Neural progenitor cell (in vitro differentiated cells): ENCODE measurements around the gene SMIM1. TPM values are rescaled to one million over a fixed set of nuclear protein-coding genes. Genes with fewer than 3 reads are reported as not detected.

Experiments
- DNase-seq: peaks from one replicate; pipeline ENCODE4 v3.0.0-alpha.2; 2016; ENCODE audit warnings: low spot score
- H2AFZ ChIP-seq: fragments of 200-600 bp; sonication (generic); replicated peaks from 2 replicates; pipeline ENCODE4 v1.6.1; 2016; ENCODE audit warnings: antibody characterized with exemption
- H3F3A ChIP-seq: fragments of 200-600 bp; sonication (generic); 2 replicates; pipeline ENCODE4 v1.6.1; 2016; ENCODE audit warnings: antibody characterized with exemption, low read depth
- H3K27ac ChIP-seq: fragments of 200-600 bp; sonication (generic); 2 replicates; pipeline ENCODE4 v1.5.1; 2016; ENCODE audit warnings: mild to moderate bottlenecking
- H3K27me3 ChIP-seq: fragments of 200-600 bp; sonication (generic); 2 replicates; pipeline ENCODE4 v1.6.1; 2016; ENCODE audit warnings: mild to moderate bottlenecking, moderate library complexity
- H3K36me3 ChIP-seq: fragments of 200-600 bp; sonication (generic); 2 replicates; pipeline ENCODE4 v1.5.1; 2016
- H3K4me1 ChIP-seq: fragments of 200-600 bp; sonication (generic); 2 replicates; pipeline ENCODE4 v1.6.1; 2016; ENCODE audit warnings: mixed run types
- H3K4me2 ChIP-seq: fragments of 200-600 bp; sonication (generic); 2 replicates; pipeline ENCODE4 v1.6.1; 2016
- H3K4me3 ChIP-seq: fragments of 200-600 bp; sonication (generic); 2 replicates; pipeline ENCODE4 v1.5.1; 2016
- H3K79me2 ChIP-seq: fragments of 200-600 bp; sonication (generic); 2 replicates; pipeline ENCODE4 v1.6.1; 2016; ENCODE audit warnings: low read depth
- H3K9ac ChIP-seq: fragments of 200-600 bp; sonication (generic); 2 replicates; pipeline ENCODE4 v1.6.1; 2016
- H3K9me3 ChIP-seq: fragments of 200-600 bp; sonication (generic); 2 replicates; pipeline ENCODE4 v1.5.1; 2016; ENCODE audit warnings: low read depth
- H4K20me1 ChIP-seq: fragments of 200-600 bp; sonication (generic); 2 replicates; pipeline ENCODE4 v1.6.1; 2016; ENCODE audit warnings: low read depth
- H3K27ac Mint-ChIP-seq: 3 replicates; pipeline ENCODE4 v1.8.0; 2021; ENCODE audit warnings: mixed read lengths
- H3K27me3 Mint-ChIP-seq: 2 replicates; pipeline ENCODE4 v1.8.0; 2022; ENCODE audit warnings: low read depth, mild to moderate bottlenecking, inconsistent platforms, moderate library complexity, mixed read lengths; ENCODE audit not compliant: insufficient read depth
- H3K36me3 Mint-ChIP-seq: 3 replicates; pipeline ENCODE4 v1.8.0; 2021; ENCODE audit warnings: mixed read lengths
- H3K4me1 Mint-ChIP-seq: 3 replicates; pipeline ENCODE4 v1.8.0; 2021; ENCODE audit warnings: mixed read lengths
- H3K4me3 Mint-ChIP-seq: 3 replicates; pipeline ENCODE4 v1.8.0; 2021; ENCODE audit warnings: mild to moderate bottlenecking, moderate library complexity, mixed read lengths
- H3K9me3 Mint-ChIP-seq: 3 replicates; pipeline ENCODE4 v1.8.0; 2020; ENCODE audit warnings: mixed read lengths
- EZH2 ChIP-seq: fragments of 200-600 bp; sonication (generic); IDR thresholded peaks from 2 replicates; pipeline ENCODE4 v1.6.1; 2017; ENCODE audit warnings: antibody characterized with exemption, mild to moderate bottlenecking, moderate library complexity
- EZH2phosphoT487 ChIP-seq: fragments of 200-600 bp; sonication (generic); IDR thresholded peaks from 2 replicates; pipeline ENCODE4 v1.6.1; 2017; ENCODE audit warnings: antibody characterized with exemption
- total RNA-seq: library from RNA; depleted of rRNA; stranded (reverse); fragments of >200 nt; gene quantifications from 2 replicates; pipeline ENCODE4 v1.2.3, GENCODE V29; 2015; ENCODE audit warnings: low replicate concordance
- TF ChIP-seq, protein P1 (sequence below): fragments of 200-600 bp; sonication (generic); IDR thresholded peaks from 2 replicates; pipeline ENCODE4 v1.5.1; 2017; ENCODE audit warnings: antibody characterized with exemption, mild to moderate bottlenecking

Gene SMIM1
- total RNA-seq, 1 donor from 2014 or later: not detected

GRCh38 chr1:3736131-3736561, 36.4 kb upstream of the SMIM1 start:
- DNase-seq: no peak
- Mint-ChIP-seq H3K4me1 (peaks cover 9% of the 10 kb centered on the region), H3K27me3 (peaks cover 2% of the 10 kb centered on the region), H3K9me3 (no peaks in the 10 kb centered on the region), H3K36me3 (peaks cover 8% of the 10 kb centered on the region), H3K4me3 (no peak overlapping the region), H3K27ac (no peak overlapping the region)
- no peak overlapping the region for H2AFZ ChIP-seq
- no peak overlapping the region for H3K27ac ChIP-seq
- H3K27me3 ChIP-seq: no peaks in the 10 kb centered on the region
- H3K9ac ChIP-seq: no peak overlapping the region
- H3K79me2 ChIP-seq: no peaks in the 10 kb centered on the region
- H3K4me1 ChIP-seq: peaks cover 10% of the 10 kb centered on the region
- H3K9me3 ChIP-seq: no peaks in the 10 kb centered on the region
- no peaks in the 10 kb centered on the region for H3F3A ChIP-seq
- no peak overlapping the region for H3K4me3 ChIP-seq
- TF ChIP-seq EZH2phosphoT487: no peak
- TF ChIP-seq EZH2: no peak
- TF ChIP-seq, protein P1, sequence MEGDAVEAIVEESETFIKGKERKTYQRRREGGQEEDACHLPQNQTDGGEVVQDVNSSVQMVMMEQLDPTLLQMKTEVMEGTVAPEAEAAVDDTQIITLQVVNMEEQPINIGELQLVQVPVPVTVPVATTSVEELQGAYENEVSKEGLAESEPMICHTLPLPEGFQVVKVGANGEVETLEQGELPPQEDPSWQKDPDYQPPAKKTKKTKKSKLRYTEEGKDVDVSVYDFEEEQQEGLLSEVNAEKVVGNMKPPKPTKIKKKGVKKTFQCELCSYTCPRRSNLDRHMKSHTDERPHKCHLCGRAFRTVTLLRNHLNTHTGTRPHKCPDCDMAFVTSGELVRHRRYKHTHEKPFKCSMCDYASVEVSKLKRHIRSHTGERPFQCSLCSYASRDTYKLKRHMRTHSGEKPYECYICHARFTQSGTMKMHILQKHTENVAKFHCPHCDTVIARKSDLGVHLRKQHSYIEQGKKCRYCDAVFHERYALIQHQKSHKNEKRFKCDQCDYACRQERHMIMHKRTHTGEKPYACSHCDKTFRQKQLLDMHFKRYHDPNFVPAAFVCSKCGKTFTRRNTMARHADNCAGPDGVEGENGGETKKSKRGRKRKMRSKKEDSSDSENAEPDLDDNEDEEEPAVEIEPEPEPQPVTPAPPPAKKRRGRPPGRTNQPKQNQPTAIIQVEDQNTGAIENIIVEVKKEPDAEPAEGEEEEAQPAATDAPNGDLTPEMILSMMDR: no peak
- H3K4me2 ChIP-seq: no peak overlapping the region
- H3K36me3 ChIP-seq: no peaks in the 10 kb centered on the region
- peaks cover 6% of the 10 kb centered on the region for H4K20me1 ChIP-seq

DNA sequence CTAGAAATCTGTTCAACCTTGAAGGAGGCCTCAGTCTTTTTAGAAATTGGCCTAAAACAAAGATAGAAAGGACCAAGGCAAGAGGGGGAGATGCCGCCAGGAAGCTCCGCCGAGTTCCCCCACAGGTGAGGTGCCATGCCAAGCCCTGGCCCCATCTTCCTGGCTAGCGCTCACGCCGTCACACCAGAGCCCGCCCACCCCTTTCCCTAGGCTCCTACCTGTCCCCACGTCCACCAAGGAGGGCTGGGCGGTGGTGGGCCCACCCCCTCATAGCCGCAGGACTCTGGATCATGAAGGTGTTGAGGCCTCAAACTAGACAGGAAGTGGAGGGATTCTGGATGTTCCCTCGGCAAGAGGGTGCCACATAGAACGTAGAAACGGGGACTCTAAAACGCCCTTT, 35.8 kb upstream of the SMIM1 start:
- TF ChIP-seq, protein P1: no peak
- TF ChIP-seq EZH2phosphoT487 (no peak), EZH2 (no peak)
- H3K4me1 Mint-ChIP-seq: peaks cover 6% of the 10 kb centered on the region
- no peak overlapping the region for H2AFZ ChIP-seq

DNA sequence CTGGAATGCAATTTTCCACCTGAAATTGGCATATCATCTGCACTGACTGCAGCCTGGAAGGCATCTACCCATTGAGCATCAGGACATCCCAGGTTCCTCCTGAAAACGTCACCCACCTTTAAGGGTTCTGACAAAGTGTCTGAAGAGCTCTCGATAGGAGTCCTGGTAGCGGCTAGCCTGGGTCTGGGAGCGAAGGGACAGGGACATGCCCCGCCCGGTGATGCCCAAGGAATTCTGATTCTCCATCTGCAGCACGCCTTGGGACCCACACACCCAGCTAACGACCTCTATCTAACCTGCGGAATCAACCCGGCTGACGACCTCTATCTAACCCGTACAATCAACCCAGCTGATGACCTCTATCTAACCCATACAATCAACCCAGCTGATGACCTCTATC, 33.6 kb upstream of the SMIM1 start:
- Histone ChIP-seq H3K36me3 (no peaks in the 10 kb centered on the region), H4K20me1 (peaks cover 15% of the 10 kb centered on the region)
- H3K9me3 Mint-ChIP-seq: no peaks in the 10 kb centered on the region

More for the DNA sequence above, 35.8 kb upstream of the SMIM1 start:
- H3K27me3 Mint-ChIP-seq: no peaks in the 10 kb centered on the region
- H3K27ac Mint-ChIP-seq: no peak overlapping the region
- no peaks in the 10 kb centered on the region for H3F3A ChIP-seq
- H3K36me3 ChIP-seq: no peaks in the 10 kb centered on the region
- H3K9me3 Mint-ChIP-seq: no peaks in the 10 kb centered on the region
- no peak overlapping the region for H3K4me2 ChIP-seq
- no peak overlapping the region for H3K4me3 Mint-ChIP-seq
- H4K20me1 ChIP-seq: peaks cover 6% of the 10 kb centered on the region
- H3K9me3 ChIP-seq: no peaks in the 10 kb centered on the region
- H3K36me3 Mint-ChIP-seq: peaks cover 12% of the 10 kb centered on the region
- no peaks in the 10 kb centered on the region for H3K79me2 ChIP-seq
- no peak for DNase-seq
- no peak overlapping the region for H3K9ac ChIP-seq
- H3K4me3 ChIP-seq: no peak overlapping the region
- H3K27ac ChIP-seq: no peak overlapping the region
- no peaks in the 10 kb centered on the region for H3K27me3 ChIP-seq
- H3K4me1 ChIP-seq: peaks cover 10% of the 10 kb centered on the region

More for the DNA sequence above, 33.6 kb upstream of the SMIM1 start:
- Histone ChIP-seq H3K27ac (no peak overlapping the region), H2AFZ (no peak overlapping the region), H3K27me3 (no peaks in the 10 kb centered on the region), H3F3A (no peaks in the 10 kb centered on the region), H3K79me2 (no peaks in the 10 kb centered on the region), H3K4me2 (no peak overlapping the region), H3K4me3 (no peak overlapping the region), H3K4me1 (no peaks in the 10 kb centered on the region), H3K9me3 (no peaks in the 10 kb centered on the region), H3K9ac (no peak overlapping the region)
- Mint-ChIP-seq H3K27me3 (peaks cover 2% of the 10 kb centered on the region), H3K36me3 (peaks cover 14% of the 10 kb centered on the region), H3K4me3 (no peak overlapping the region), H3K4me1 (no peaks in the 10 kb centered on the region), H3K27ac (no peak overlapping the region)
- TF ChIP-seq EZH2phosphoT487: no peak
- TF ChIP-seq, protein P1: no peak
- TF ChIP-seq EZH2: no peak
- no peak for DNase-seq
